ENCODE data around the gene VENTX.

Gene VENTX

GRCh38 chr10:133267293-133267692 is 29.6 kb downstream of the VENTX start:
- Histone ChIP-seq H3K4me1 (ENCODE audit: control insufficient read depth, insufficient read depth, low read length) (peaks cover under 1% of the 10 kb centered on the region), H3K9me3 (ENCODE audit: control insufficient read depth, insufficient read depth, low read depth, low read length) (no peaks in the 10 kb centered on the region), H3K4me3 (ENCODE audit: low read depth, low read length) (no peak overlapping the region), H3K36me3 (ENCODE audit: control insufficient read depth in 2 of 2, insufficient read depth in 1 of 2, low read length in 2 of 2) (peaks cover 0 to 10% of the 10 kb centered on the region in 2 experiments; a peak in 1 of 3 replicates), H3K27ac (ENCODE audit: extremely low read depth, low read depth, low read length) (no peak overlapping the region)
- no peak for TF ChIP-seq ZBTB1 (tag by site-specific recombination; IDR thresholded peaks at IDR 0.05)
- no peak for TF ChIP-seq ZNF677 (tag by site-specific recombination; IDR thresholded peaks at IDR 0.05)
- no peak for TF ChIP-seq YY1 (tag by site-specific recombination; IDR thresholded peaks at IDR 0.05)
- TF ChIP-seq ZNF510 (tag by site-specific recombination; IDR thresholded peaks at IDR 0.05; ENCODE audit: insufficient replicate concordance) = no peak
- no peak for TF ChIP-seq SALL2 (tag by site-specific recombination; IDR thresholded peaks at IDR 0.05; ENCODE audit: borderline replicate concordance)
- TF ChIP-seq, protein P1, sequence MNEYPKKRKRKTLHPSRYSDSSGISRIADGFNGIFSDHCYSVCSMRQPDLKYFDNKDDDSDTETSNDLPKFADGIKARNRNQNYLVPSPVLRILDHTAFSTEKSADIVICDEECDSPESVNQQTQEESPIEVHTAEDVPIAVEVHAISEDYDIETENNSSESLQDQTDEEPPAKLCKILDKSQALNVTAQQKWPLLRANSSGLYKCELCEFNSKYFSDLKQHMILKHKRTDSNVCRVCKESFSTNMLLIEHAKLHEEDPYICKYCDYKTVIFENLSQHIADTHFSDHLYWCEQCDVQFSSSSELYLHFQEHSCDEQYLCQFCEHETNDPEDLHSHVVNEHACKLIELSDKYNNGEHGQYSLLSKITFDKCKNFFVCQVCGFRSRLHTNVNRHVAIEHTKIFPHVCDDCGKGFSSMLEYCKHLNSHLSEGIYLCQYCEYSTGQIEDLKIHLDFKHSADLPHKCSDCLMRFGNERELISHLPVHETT (tag by site-specific recombination; IDR thresholded peaks at IDR 0.05) = no peak
- ChIA-PET POLR2A (no interaction called here), CTCF (interaction anchor here (0.7 kb wide), 1 partner anchor 124 kb away, joined by 3 read pairs; no protein-coding TSS in a partner anchor)

DNA sequence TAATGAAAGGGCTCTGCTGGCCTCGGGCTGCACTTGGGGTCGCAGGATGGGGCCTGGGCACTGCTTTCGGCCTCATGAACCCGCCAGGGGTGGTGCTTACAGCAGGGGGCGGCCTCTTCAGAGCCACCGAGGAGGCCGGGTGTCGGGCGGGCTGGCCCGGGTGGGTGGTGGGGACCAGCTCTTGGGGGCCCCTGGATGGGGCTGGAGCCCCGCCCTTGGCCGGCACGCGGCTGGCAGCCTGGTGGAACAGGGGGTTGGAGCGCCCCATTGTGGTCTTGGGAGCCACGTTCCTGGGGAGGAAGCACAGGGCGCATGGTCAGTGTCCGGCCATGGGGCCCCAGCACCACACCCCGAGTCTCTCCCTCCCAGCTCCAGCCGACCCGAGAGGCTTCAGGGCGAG is 30.2 kb downstream of the VENTX start:
- Histone ChIP-seq H3K36me3 (ENCODE audit: control insufficient read depth in 2 of 2, insufficient read depth in 1 of 2, low read length in 2 of 2) (peaks cover 0 to 10% of the 10 kb centered on the region in 2 experiments; a peak in 1 of 3 replicates), H3K4me1 (ENCODE audit: control insufficient read depth, insufficient read depth, low read length) (no peaks in the 10 kb centered on the region), H3K9me3 (ENCODE audit: control insufficient read depth, insufficient read depth, low read depth, low read length) (no peaks in the 10 kb centered on the region), H3K27ac (ENCODE audit: extremely low read depth, low read depth, low read length) (no peak overlapping the region), H3K4me3 (ENCODE audit: low read depth, low read length) (no peak overlapping the region)
- ChIA-PET CTCF (interaction anchor here (0.7 kb wide), 1 partner anchor 125 kb away, joined by 3 read pairs; no protein-coding TSS in a partner anchor), POLR2A (no interaction called here)
- no peak for TF ChIP-seq ZNF10 (tag by site-specific recombination; IDR thresholded peaks at IDR 0.05)
- TF ChIP-seq ZNF16 (tag by site-specific recombination; IDR thresholded peaks at IDR 0.05; ENCODE audit: low read depth) = no peak
- TF ChIP-seq, protein P2, sequence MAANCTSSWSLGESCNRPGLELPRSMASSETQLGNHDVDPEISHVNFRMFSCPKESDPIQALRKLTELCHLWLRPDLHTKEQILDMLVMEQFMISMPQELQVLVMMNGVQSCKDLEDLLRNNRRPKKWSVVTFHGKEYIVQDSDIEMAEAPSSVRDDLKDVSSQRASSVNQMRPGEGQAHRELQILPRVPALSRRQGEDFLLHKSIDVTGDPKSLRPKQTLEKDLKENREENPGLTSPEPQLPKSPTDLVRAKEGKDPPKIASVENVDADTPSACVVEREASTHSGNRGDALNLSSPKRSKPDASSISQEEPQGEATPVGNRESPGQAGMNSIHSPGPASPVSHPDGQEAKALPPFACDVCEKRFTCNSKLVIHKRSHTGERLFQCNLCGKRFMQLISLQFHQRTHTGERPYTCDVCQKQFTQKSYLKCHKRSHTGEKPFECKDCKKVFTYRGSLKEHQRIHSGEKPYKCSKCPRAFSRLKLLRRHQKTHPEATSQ (tag by site-specific recombination; IDR thresholded peaks at IDR 0.05) = no peak
- TF ChIP-seq ZNF292 (tag by site-specific recombination; IDR thresholded peaks at IDR 0.05; ENCODE audit: borderline replicate concordance, low read depth) = no peak
- TF ChIP-seq ZNF214 (tag by site-specific recombination; IDR thresholded peaks at IDR 0.05; ENCODE audit: borderline replicate concordance) = no peak
- TF ChIP-seq, protein P3, sequence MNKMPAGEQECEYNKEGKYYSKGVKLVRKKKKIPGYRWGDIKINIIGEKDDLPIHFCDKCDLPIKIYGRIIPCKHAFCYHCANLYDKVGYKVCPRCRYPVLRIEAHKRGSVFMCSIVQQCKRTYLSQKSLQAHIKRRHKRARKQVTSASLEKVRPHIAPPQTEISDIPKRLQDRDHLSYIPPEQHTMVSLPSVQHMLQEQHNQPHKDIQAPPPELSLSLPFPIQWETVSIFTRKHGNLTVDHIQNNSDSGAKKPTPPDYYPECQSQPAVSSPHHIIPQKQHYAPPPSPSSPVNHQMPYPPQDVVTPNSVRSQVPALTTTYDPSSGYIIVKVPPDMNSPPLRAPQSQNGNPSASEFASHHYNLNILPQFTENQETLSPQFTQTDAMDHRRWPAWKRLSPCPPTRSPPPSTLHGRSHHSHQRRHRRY (tag by site-specific recombination; IDR thresholded peaks at IDR 0.05) = no peak

- no peaks in the 10 kb centered on the region for H3K4me1 ChIP-seq (ENCODE audit: control insufficient read depth, insufficient read depth, low read length)
- TF ChIP-seq ZNF10 (tag by site-specific recombination; IDR thresholded peaks at IDR 0.05) (0 out of 2 replicates have a peak, but pooled peaks have one; percentile 23), ZNF449 (tag by site-specific recombination; IDR thresholded peaks at IDR 0.05) (0 out of 2 replicates have a peak, but pooled peaks have one; percentile 29), ZNF549 (tag by site-specific recombination; IDR thresholded peaks at IDR 0.05) (no peak), ZNF174 (tag by site-specific recombination; IDR thresholded peaks at IDR 0.05) (no peak)
- H3K4me3 ChIP-seq (ENCODE audit: low read depth, low read length) = no peak overlapping the region
- ChIA-PET POLR2A (no interaction called here), CTCF (interaction anchor here (0.5 kb wide), 1 partner anchor 328 kb away, joined by 5 read pairs; no protein-coding TSS in a partner anchor)
- no peak overlapping the region for H3K27ac ChIP-seq (ENCODE audit: extremely low read depth, low read depth, low read length)
- peaks cover 0 to 10% of the 10 kb centered on the region in 2 experiments; a peak in 1 of 3 replicates for H3K36me3 ChIP-seq (ENCODE audit: control insufficient read depth in 2 of 2, insufficient read depth in 1 of 2, low read length in 2 of 2)
- no peaks in the 10 kb centered on the region for H3K9me3 ChIP-seq (ENCODE audit: control insufficient read depth, insufficient read depth, low read depth, low read length)
These were observed 30.9 kb downstream of the VENTX start for GRCh38 chr10:133268532-133268931.
